Ovary (tissue), 10 donors: Measurements from ENCODE around the gene ANTXRL. TPM values are rescaled to one million over a fixed set of nuclear protein-coding genes. Genes with fewer than 3 reads are reported as not detected.
A peak's percentile ranks its signal among the peaks of the same experiment; 100 is the strongest.

Experiments used
- DNase-seq, 5 donors: peaks; one replicate each; pipeline ENCODE4 v3.0.0-alpha.2; 2019 to 2020
- H3K27ac ChIP-seq, 2 donors: fragments of 200-600 bp; one replicate each; pipeline versions ENCODE4 v1.5.1 to v1.8.0; 2019 to 2022
- H3K27me3 ChIP-seq: fragments of 200-600 bp; one replicate; pipeline ENCODE4 v1.8.0; 2022
- H3K36me3 ChIP-seq: fragments of 200-600 bp; sonication (generic); one replicate; pipeline ENCODE4 v1.5.1; 2019
- H3K4me1 ChIP-seq: one replicate; pipeline ENCODE4 v1.8.1; 2013; ENCODE audit warnings: mild to moderate bottlenecking, moderate library complexity; ENCODE audit not compliant: insufficient read depth
- H3K4me3 ChIP-seq: fragments of 200-600 bp; sonication (generic); one replicate; pipeline ENCODE4 v1.5.1; 2017
- H3K9me3 ChIP-seq, 2 donors: fragments of 200-600 bp in 1 of 2; sonication (generic) in 1 of 2; one replicate each; pipeline versions ENCODE4 v1.5.1 to v1.8.1; 2013 to 2019; ENCODE audit warnings: mild to moderate bottlenecking in 1 of 2, moderate library complexity in 1 of 2
- EP300 ChIP-seq: sonication (generic); formaldehyde crosslinking; IDR thresholded peaks from one replicate; pipeline ENCODE4 v1.6.1; 2017; ENCODE audit warnings: antibody characterized with exemption
- POLR2A ChIP-seq: fragments of 450-650 bp; IDR thresholded peaks from one replicate; pipeline ENCODE4 v1.6.1; 2017; ENCODE audit warnings: antibody characterized with exemption, mild to moderate bottlenecking, moderate library complexity
- WGBS, 3 donors: extraction: QIAGEN DNeasy Blood & Tissue Kit in 1 of 3; methylation state at CpG; one replicate each; pipeline versions ENCODE4 v1.1.5 to v1.1.7; 2013 to 2017; 5-methylcytosine and 5-hydroxymethylcytosine counted together
- intact Hi-C, 4 donors: fragments of 100-400 bp; cut with DNase I; formaldehyde crosslinking; loops; one replicate each; pipeline versions ENCODE4 v1.11.0 to v1.15.1; 2022 to 2023
- long read RNA-seq, 3 donors: library from polyadenylated mRNA in 2 of 3; unstranded in 2 of 3; transcript quantifications; one replicate each; pipeline ENCODE4 v2.0.0 and lab custom pipeline, GENCODE V29; 2021 to 2026
- polyA plus RNA-seq, 2 donors: library from polyadenylated mRNA; stranded (reverse); fragments of 200-250 nt in 1 of 2; fragments of 350-450 nt in 1 of 2; fragmentation: Illumina TruSeq in 1 of 2; extraction: RNeasy Lipid Tissue Mini Kit (QIAGEN cat#74804) in 1 of 2; gene quantifications; one replicate each; pipeline ENCODE4 v1.2.3, GENCODE V29; 2013 to 2014
- total RNA-seq, 7 donors: library from RNA; depleted of rRNA in 2 of 7; stranded (reverse); fragments of >200 nt in 2 of 7; fragmentation: NEBNext Ultra II Directional in 3 of 7; extraction: Animal tissue kit (Norgen Biotek cat#: 25700) in 3 of 7; gene quantifications; one replicate each; pipeline versions ENCODE4 v1.1.0 to v1.2.4, GENCODE V29; 2016 to 2023
- TF ChIP-seq, protein P1 (sequence below), 3 donors: fragments of 450-650 bp in 2 of 3; fragments of 200-600 bp in 1 of 3; IDR thresholded peaks; one replicate each; pipeline versions ENCODE4 v1.5.1 to v1.8.0; 2016 to 2022; ENCODE audit warnings: antibody characterized with exemption in 3 of 3, mild to moderate bottlenecking in 1 of 3
- donor health status: DM: no; HTN: no; CAD: no; lungs with moderate emphysema.
- donor health status: DM: no; HTN: no; CAD: no.
- donor health status: Bipolar disorder and iron deficiency.
- donor health status: DM: yes; HTN: yes; CAD: no.
- donor health status: DM: no; HTN: no; CAD: no.
- donor health status: DM: yes; HTN: yes; CAD: no.

Gene ANTXRL
- under 1 TPM in 1 of 7 donors, not detected in 6; 0.51 TPM for total RNA-seq
- polyA plus RNA-seq = not detected
- long read RNA-seq, donor 1 = 0 reads
- long read RNA-seq, donor 2 = 0 reads
- long read RNA-seq, donor 3 = 0 reads

DNA sequence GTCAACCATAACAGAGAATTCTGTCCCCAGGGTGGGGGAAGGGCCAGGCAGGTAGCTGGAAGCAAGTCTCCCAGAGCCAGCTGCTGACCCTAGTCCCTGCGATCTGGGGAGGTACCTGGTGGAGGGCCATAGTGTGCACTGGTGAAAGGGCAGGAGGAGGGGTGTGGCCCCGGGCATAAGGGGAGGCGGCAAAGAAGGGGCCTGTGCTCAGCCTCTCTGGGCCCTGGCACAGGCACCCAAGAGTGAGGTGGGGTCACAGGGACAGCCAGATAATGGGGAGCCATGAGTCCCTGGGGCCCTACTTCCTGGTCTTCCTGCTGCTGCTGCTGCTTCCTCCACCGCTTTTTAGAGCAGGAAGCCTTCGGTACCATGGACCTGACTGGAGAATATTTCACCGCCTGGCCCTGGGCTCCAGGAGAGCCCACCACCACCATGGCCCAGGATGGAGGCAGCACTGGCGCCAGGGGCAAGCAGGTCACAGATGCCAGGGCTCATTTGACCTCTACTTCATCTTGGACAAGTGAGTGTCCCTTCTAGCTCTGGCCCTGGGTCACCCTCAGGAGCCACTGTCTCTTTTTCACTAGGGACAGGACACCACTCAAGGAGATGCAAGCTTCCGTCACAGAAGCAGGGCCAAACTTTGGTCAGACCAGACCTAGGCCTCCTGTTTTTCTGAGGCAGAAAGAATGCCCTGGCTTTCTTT, at the start of gene ANTXRL:
Gene ANTXRL (plus strand): TSS at position 7 of the 703 bp plus-strand sequence. CDS start 266 bp downstream, at position 273.
- peaks cover 4% of the 10 kb centered on the region for H3K4me1 ChIP-seq
- DNase-seq = peak in 2 of 5 donors; percentile 11 to 17

DNA sequence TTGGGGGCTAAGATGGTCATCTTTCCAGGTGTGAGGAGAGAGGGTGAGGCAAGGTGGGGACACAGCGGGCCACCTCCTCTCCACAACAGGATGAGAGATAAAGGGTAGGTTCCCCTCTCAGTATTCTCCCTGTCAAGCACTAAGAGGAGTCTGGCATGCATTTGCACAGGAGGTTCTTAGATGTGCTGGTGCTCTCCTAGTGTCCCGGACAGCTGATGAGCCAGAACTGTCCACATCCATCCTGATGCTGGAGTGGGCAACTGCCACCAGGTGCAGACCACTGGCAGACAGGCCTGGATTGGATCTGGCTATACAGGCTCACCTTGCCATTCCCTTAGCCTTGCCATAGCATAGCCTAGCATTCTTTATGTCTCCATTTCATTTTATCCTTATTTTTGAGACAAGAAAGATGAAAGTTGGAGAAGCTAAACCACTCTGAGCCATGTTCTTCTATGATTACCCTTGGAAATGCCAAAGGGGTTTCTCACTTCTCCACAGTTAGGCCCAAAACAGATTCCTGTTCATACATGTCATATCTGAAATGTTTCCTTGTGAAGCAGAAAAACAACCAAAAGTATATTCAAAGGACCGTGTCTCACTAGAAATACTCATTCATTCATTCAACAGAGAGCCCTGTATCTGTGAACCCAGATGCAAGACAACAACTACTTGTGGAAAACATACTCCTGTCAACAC, 48.8 kb upstream of the ANTXRL start:
- Histone ChIP-seq H3K27ac (no peak overlapping the region), H3K4me3 (no peak overlapping the region), H3K27me3 (no peaks in the 10 kb centered on the region), H3K9me3 (no peaks in the 10 kb centered on the region), H3K36me3 (no peaks in the 10 kb centered on the region), H3K4me1 (no peaks in the 10 kb centered on the region)
- TF ChIP-seq, protein P1, sequence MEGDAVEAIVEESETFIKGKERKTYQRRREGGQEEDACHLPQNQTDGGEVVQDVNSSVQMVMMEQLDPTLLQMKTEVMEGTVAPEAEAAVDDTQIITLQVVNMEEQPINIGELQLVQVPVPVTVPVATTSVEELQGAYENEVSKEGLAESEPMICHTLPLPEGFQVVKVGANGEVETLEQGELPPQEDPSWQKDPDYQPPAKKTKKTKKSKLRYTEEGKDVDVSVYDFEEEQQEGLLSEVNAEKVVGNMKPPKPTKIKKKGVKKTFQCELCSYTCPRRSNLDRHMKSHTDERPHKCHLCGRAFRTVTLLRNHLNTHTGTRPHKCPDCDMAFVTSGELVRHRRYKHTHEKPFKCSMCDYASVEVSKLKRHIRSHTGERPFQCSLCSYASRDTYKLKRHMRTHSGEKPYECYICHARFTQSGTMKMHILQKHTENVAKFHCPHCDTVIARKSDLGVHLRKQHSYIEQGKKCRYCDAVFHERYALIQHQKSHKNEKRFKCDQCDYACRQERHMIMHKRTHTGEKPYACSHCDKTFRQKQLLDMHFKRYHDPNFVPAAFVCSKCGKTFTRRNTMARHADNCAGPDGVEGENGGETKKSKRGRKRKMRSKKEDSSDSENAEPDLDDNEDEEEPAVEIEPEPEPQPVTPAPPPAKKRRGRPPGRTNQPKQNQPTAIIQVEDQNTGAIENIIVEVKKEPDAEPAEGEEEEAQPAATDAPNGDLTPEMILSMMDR (IDR thresholded peaks at IDR 0.05) = no peak
- no peak for TF ChIP-seq EP300
- TF ChIP-seq POLR2A = no peak
- 84 to 94% (median 93%) methylated on average over 3 of the region's 3 CpGs for WGBS, 3 donors
- DNase-seq = no peak
- intact Hi-C loops = no loop called here

More for the DNA sequence above, at the start of gene ANTXRL:
- Histone ChIP-seq H3K36me3 (no peaks in the 10 kb centered on the region), H3K4me3 (no peak within 1 kb of the TSS), H3K27ac (no peak within 1 kb of the TSS), H3K27me3 (no peaks in the 10 kb centered on the region), H3K9me3 (no peaks in the 10 kb centered on the region)
- WGBS, 3 donors = 94 to 97% (median 96%) methylated on average over 8 of the region's 8 CpGs
- TF ChIP-seq, protein P1 (IDR thresholded peaks at IDR 0.05) = no peak
- TF ChIP-seq EP300 = no peak
- TF ChIP-seq POLR2A = no peak
- intact Hi-C loops = loop anchor here in 1 of 4 donors (10.0 kb wide), 1 partner anchor 1098 kb away; the partner anchor contains the start of gene ZNF488

DNA sequence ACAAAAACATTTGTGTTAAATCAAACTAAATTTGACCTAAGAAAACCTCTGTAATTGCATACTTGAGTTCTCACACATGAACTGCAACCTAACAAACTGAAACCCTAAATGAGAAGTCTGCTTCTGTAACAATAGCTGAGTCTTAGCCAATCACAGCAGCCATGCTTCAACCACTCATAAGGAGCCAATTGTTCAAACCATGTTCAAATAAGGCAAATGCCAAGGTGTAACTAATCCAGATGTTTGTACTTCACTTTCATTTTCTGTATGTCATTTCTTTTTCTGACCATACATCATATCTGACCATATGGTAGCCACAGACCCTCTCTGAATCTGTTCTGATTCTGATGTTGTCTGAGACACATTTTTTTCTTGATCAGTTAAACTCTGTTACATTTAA, 47.5 kb upstream of the ANTXRL start:
- DNase-seq = no peak
- no peaks in the 10 kb centered on the region for H3K27me3 ChIP-seq
- no peak overlapping the region for H3K27ac ChIP-seq
- H3K4me3 ChIP-seq = no peak overlapping the region
- TF ChIP-seq POLR2A (no peak), EP300 (no peak)
- TF ChIP-seq, protein P1 (IDR thresholded peaks at IDR 0.05) = no peak
- no peaks in the 10 kb centered on the region for H3K36me3 ChIP-seq
- intact Hi-C loops = no loop called here
- no peaks in the 10 kb centered on the region for H3K9me3 ChIP-seq
- no peaks in the 10 kb centered on the region for H3K4me1 ChIP-seq

DNA sequence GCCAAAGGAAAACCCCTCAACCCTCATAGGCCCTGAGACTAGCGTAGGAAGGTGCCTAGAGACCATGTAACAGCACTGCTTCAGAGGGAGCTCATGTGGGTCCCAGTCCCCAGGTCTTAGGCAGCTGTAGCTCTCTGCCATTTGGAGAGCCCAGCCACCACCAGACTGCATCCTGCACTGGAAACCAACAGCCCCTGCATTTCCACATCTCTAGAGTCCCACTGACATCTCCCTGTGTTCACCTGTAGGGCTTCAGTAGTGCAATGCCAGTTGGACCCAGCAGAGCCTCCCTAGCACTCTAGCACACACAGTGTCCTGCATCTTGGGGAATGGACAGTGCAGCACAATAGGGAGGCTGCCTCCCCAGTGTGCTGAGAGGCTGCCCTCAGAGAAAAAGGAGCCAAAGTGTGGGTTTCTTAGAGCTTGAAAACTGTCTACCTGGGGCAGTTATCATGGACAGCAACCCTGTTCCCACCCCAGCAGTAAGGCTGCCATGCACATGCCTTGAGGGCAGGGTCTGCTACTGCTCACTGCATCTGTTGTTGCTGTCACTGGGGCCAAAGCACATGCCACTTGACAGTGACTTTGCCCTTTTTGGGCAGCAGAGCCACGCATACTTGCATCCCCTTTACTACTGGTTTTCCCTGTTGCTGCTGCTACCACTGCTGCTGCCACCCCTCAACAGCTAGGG, 46.7 kb upstream of the ANTXRL start:
- H3K9me3 ChIP-seq = no peaks in the 10 kb centered on the region
- 63 to 93% (median 90%) methylated on average over 2 of the region's 2 CpGs for WGBS, 3 donors
- H3K4me3 ChIP-seq = no peak overlapping the region
- no peaks in the 10 kb centered on the region for H3K4me1 ChIP-seq
- peak in 2 of 5 donors; percentile 2 to 7 for DNase-seq
- TF ChIP-seq, protein P1 (IDR thresholded peaks at IDR 0.05) = no peak
- TF ChIP-seq POLR2A (no peak), EP300 (no peak)
- H3K27ac ChIP-seq = no peak overlapping the region
- intact Hi-C loops = no loop called here
- H3K36me3 ChIP-seq = no peaks in the 10 kb centered on the region
- no peaks in the 10 kb centered on the region for H3K27me3 ChIP-seq
